COR-L47 (cell line): ENCODE results near the gene OPN1MW3.
"Not testable (repeated sequence)": the region's sequence is repeated elsewhere in the genome, so short reads cannot be mapped to it uniquely, and the experiment has no call there.

Source experiments
- DNase-seq: peaks from one replicate; lab custom pipeline; 2025; lab: John Stamatoyannopoulos, UW

Gene OPN1MW3

GRCh38 chrX:154257282-154257681, at the start of gene OPN1MW3:
Gene OPN1MW3 (plus strand): TSS chrX:154257582. CDS start chrX:154257620, 38 bp downstream.
- DNase-seq = not testable (repeated sequence)

DNA sequence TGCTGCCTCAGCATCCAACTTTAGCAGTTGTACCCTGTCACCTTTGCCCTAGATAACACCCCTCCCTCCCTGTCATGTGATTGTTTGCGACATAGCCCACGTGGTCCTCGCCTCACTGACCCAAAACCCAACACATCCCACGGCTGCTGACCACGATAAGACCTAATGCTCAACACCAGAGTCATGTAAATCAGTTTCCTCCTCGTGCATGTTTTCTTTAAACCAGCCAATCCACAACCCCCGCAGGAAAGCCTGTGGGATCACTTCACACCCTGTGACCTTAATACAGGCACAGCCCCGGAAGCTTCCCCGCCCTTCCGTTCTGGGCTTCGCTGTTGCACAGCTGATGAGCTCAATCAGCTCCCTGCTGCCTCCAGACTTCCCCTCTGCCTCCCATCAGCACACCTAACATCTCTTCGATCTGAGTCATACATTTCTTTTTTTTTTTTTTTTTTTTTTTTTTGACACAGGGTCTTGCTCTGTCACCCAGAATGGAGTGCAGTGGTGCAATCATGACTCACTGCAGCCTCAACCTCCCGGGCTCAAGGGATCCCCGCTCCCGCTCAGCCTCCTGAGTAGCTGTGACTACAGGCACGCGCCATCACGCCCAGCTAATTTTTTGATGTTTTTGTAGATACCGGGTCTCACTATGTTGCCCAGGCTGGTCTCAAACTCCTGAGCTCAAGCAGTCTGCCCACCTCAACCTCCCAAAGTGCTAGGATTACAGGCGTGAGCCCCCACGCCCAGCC, 47.5 kb upstream of the OPN1MW3 start:
- DNase-seq = not testable (repeated sequence)

GRCh38 chrX:154211057-154211456, 46.3 kb upstream of the OPN1MW3 start:
- not testable (repeated sequence) for DNase-seq

GRCh38 chrX:154211499-154211898, 45.9 kb upstream of the OPN1MW3 start:
- not testable (repeated sequence) for DNase-seq

- DNase-seq = not testable (repeated sequence)
Measured at GRCh38 chrX:154219456-154219855, 37.9 kb upstream of the OPN1MW3 start, which contains the start of gene OPN1MW2. Gene OPN1MW2 (plus strand): TSS chrX:154219756. CDS start chrX:154219816, 60 bp downstream.

GRCh38 chrX:154225292-154225691, 32.1 kb upstream of the OPN1MW3 start:
- DNase-seq = not testable (repeated sequence)

GRCh38 chrX:154226706-154227105, 30.7 kb upstream of the OPN1MW3 start:
- not testable (repeated sequence) for DNase-seq

GRCh38 chrX:154231443-154231842, 25.9 kb upstream of the OPN1MW3 start:
- DNase-seq = not testable (repeated sequence)

- DNase-seq = not testable (repeated sequence)
Measured at GRCh38 chrX:154233620-154234019, 23.8 kb upstream of the OPN1MW3 start.

- DNase-seq = not testable (repeated sequence)
Measured at GRCh38 chrX:154238939-154239559, 18.3 kb upstream of the OPN1MW3 start.

GRCh38 chrX:154239982-154240503, 17.3 kb upstream of the OPN1MW3 start:
- DNase-seq = not testable (repeated sequence)

DNA sequence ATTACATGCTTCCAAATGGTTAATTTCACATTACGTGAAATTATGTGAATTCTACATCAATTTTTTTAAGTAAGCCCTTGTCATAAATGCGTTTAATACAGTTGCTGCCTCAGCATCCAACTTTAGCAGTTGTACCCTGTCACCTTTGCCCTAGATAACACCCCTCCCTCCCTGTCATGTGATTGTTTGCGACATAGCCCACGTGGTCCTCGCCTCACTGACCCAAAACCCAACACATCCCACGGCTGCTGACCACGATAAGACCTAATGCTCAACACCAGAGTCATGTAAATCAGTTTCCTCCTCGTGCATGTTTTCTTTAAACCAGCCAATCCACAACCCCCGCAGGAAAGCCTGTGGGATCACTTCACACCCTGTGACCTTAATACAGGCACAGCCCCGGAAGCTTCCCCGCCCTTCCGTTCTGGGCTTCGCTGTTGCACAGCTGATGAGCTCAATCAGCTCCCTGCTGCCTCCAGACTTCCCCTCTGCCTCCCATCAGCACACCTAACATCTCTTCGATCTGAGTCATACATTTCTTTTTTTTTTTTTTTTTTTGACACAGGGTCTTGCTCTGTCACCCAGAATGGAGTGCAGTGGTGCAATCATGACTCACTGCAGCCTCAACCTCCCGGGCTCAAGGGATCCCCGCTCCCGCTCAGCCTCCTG, 9.9 kb upstream of the OPN1MW3 start:
- DNase-seq = not testable (repeated sequence)

- DNase-seq = not testable (repeated sequence)
Measured at GRCh38 chrX:154248076-154248475, 9.3 kb upstream of the OPN1MW3 start.

- DNase-seq = not testable (repeated sequence)
Measured at GRCh38 chrX:154258711-154259110, 1.3 kb downstream of the OPN1MW3 start.

- not testable (repeated sequence) for DNase-seq
Measured at GRCh38 chrX:154263072-154263471, 5.7 kb downstream of the OPN1MW3 start.

DNA sequence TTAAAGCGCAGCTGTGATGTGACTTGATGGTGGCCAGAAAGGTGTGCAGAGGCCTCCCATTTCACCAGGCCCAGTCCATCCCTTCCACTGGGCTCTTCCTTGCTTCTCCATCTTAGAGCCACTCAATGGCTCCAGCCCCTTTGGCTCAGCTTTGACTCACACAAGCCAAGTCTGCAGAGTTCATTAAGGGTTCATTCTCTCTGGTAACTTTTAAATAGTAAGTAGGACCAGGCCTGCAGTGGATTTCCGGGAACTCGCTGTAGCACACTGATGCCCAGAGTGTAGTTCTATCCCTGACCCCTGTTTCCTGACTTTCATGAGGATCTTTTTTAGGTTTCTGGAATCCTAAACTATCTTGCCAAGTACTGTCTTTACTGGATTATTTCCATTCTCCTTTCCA, 11.9 kb downstream of the OPN1MW3 start:
- not testable (repeated sequence) for DNase-seq

GRCh38 chrX:154284489-154285338, 27.3 kb downstream of the OPN1MW3 start:
- not testable (repeated sequence) for DNase-seq

GRCh38 chrX:154286406-154286805, 29.0 kb downstream of the OPN1MW3 start:
- not testable (repeated sequence) for DNase-seq

DNA sequence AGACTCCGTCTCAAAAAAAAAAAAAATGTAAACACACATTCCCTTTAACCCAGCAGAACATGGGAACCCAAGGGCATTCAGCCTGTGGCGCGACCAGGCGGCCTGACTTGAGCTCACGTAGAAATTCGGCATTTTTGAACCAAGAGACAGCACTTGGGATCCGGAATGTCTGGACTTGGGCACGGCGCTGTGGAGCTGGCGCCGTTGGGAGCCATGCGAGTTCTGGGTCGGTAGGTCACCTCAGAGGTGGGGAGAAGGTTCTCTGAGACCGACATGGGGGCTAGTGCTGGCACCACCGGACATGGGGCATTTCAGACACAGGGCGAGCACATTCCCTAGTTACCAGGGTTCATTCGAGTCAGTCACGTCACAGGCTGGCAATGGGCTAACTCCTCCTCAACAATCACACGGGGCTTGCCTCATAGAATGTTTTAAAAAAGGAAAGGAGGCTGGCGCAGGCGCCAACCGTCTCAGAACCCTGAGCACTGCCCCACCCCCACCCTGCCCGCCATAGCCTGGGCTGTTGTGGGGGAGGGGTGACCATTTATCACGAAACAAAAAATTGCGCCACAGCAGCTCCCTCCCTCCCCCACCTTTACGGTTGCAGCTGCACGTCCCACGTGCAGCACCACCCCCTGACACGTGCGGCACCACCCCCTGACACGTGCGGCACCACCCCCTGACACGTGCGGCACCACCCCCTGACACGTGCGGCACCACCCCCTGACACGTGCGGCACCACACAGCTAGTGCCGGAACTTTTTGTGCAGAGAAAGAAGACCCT, 37.6 kb downstream of the OPN1MW3 start, which contains the start of gene TEX28:
Gene TEX28, minus strand, starts transcription at position 334 of the 784 bp plus-strand sequence. CDS start 3,007 bp downstream, outside the sequence.
- DNase-seq = no peak

DNA sequence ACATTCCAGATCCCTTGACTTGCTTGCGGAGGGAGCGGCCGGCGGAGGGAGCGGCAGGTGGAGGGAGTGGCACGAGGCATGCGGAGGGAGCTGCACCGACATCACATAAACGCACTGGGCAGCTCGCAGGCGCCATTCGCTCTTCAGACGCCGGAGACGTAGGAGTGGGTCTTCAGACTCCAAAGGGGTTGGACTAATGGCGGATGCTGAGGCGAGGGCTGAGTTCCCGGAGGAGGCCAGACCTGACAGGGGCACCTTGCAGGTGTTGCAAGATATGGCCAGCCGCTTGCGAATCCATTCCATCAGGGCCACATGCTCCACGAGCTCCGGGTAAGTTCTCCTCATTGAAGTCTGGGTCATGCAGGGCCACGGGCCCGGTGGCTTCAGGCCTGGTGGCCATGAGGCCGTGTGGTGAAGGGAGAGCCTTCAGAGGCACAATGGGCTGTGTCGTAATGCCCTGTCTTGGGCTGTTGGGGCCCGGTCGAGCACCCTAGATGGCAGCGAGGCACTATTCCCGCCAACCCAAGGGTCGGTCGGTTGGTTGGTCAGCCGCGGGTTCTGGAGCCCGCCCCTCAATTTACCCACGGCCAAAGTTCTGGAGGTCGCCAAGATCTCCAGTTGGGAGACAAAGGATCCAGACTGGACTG, 38.4 kb downstream of the OPN1MW3 start, which contains the start of gene TKTL1:
Gene TKTL1, plus strand, starts transcription at position 132 of the 647 bp plus-strand sequence. Its CDS starts 65 bp downstream, at position 197.
- no peak for DNase-seq
